ENCODE measurements around the gene RSBN1L. TPM values are rescaled to one million over a fixed set of nuclear protein-coding genes. Genes with fewer than 3 reads are reported as not detected.

RSBN1L gene
- total RNA-seq, 2 donors from 2014 or later, result 20.1 to 25.5 TPM

DNA sequence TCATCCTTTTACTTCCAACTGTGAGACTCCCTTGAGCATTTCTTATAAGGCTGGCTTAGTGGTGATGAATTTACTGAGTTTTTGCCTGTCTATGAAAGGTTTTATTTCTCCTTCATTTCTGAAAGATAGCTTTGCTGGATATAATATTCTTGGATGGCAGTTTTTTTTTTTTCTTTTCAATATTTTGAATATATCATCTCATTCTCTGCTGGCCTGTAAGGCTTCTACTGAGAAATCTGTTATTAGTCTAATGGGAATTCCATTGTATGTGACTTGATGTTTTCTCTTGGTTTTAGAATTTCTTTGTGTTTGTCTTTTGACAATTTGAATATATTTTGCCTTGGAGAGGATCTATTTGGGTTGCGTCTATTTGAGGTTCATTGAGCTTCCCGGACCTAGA lies 124.7 kb downstream of the RSBN1L start:
- TF ChIP-seq, protein P1, sequence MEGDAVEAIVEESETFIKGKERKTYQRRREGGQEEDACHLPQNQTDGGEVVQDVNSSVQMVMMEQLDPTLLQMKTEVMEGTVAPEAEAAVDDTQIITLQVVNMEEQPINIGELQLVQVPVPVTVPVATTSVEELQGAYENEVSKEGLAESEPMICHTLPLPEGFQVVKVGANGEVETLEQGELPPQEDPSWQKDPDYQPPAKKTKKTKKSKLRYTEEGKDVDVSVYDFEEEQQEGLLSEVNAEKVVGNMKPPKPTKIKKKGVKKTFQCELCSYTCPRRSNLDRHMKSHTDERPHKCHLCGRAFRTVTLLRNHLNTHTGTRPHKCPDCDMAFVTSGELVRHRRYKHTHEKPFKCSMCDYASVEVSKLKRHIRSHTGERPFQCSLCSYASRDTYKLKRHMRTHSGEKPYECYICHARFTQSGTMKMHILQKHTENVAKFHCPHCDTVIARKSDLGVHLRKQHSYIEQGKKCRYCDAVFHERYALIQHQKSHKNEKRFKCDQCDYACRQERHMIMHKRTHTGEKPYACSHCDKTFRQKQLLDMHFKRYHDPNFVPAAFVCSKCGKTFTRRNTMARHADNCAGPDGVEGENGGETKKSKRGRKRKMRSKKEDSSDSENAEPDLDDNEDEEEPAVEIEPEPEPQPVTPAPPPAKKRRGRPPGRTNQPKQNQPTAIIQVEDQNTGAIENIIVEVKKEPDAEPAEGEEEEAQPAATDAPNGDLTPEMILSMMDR (IDR thresholded peaks at IDR 0.05), result no peak
- H3K27me3 ChIP-seq, result no peaks in the 10 kb centered on the region
- H3K9me3 ChIP-seq, result no peaks in the 10 kb centered on the region
- intact Hi-C loops (cut with DNase I), result no loop called here
- no peak for DNase-seq
- H3K36me3 ChIP-seq, result no peaks in the 10 kb centered on the region
- H3K4me3 ChIP-seq, result no peak overlapping the region
- H3K27ac ChIP-seq, result no peak overlapping the region
- H3K9ac ChIP-seq (ENCODE audit: low read depth in 2 of 2, low read length in 2 of 2), result no peak overlapping the region
- no peaks in the 10 kb centered on the region for H3K4me1 ChIP-seq

- Histone ChIP-seq H3K27me3 (no peaks in the 10 kb centered on the region), H3K9ac (ENCODE audit: low read depth in 2 of 2, low read length in 2 of 2) (no peak overlapping the region), H3K4me3 (no peak overlapping the region), H3K9me3 (no peaks in the 10 kb centered on the region), H3K36me3 (no peaks in the 10 kb centered on the region), H3K4me1 (no peaks in the 10 kb centered on the region), H3K27ac (no peak overlapping the region)
- DNase-seq, result no peak
- intact Hi-C loops (cut with DNase I), result no loop called here
- TF ChIP-seq, protein P1 (IDR thresholded peaks at IDR 0.05), result no peak
Observed at GRCh38 chr7:77822269-77822668, 126.0 kb downstream of the RSBN1L start.

GRCh38 chr7:77823787-77824186 lies 127.5 kb downstream of the RSBN1L start:
- TF ChIP-seq, protein P1 (IDR thresholded peaks at IDR 0.05), result no peak
- H3K27me3 ChIP-seq, result no peaks in the 10 kb centered on the region
- H3K27ac ChIP-seq, result no peak overlapping the region
- H3K4me3 ChIP-seq, result no peak overlapping the region
- H3K4me1 ChIP-seq, result no peaks in the 10 kb centered on the region
- intact Hi-C loops (cut with DNase I), result no loop called here
- DNase-seq, result no peak
- no peaks in the 10 kb centered on the region for H3K36me3 ChIP-seq
- no peak overlapping the region for H3K9ac ChIP-seq (ENCODE audit: low read depth in 2 of 2, low read length in 2 of 2)
- H3K9me3 ChIP-seq, result no peaks in the 10 kb centered on the region

DNA sequence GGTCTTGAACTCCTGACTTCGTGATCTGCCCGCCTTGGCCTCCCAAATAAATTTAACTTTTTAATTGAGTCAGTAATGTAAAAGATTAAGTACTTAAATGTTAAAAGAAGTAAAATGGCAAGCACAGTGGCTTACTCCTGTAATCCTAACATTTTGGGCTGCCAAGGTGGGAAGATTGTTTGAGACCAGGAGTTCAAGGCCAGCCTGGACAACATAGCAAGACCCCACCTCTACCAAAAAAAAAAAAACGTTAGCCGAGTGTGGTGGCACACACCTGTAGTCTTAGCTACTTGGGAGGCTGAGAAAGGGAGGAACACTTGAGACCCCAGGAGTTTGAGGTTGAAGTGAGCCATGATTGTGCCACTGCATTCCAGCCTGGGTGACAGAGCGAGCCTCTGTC lies 128.4 kb downstream of the RSBN1L start:
- intact Hi-C loops (cut with DNase I), result no loop called here
- Histone ChIP-seq H3K9ac (ENCODE audit: low read depth in 2 of 2, low read length in 2 of 2) (no peak overlapping the region), H3K9me3 (no peaks in the 10 kb centered on the region), H3K27me3 (no peaks in the 10 kb centered on the region), H3K27ac (no peak overlapping the region), H3K36me3 (no peaks in the 10 kb centered on the region), H3K4me1 (no peaks in the 10 kb centered on the region), H3K4me3 (no peak overlapping the region)
- TF ChIP-seq, protein P1 (IDR thresholded peaks at IDR 0.05), result no peak
- DNase-seq, result no peak

GRCh38 chr7:77825131-77825530 lies 128.9 kb downstream of the RSBN1L start:
- H3K27ac ChIP-seq, result no peak overlapping the region
- H3K9ac ChIP-seq (ENCODE audit: low read depth in 2 of 2, low read length in 2 of 2), result no peak overlapping the region
- H3K9me3 ChIP-seq, result no peaks in the 10 kb centered on the region
- no peaks in the 10 kb centered on the region for H3K36me3 ChIP-seq
- DNase-seq, result no peak
- TF ChIP-seq, protein P1 (IDR thresholded peaks at IDR 0.05), result no peak
- intact Hi-C loops (cut with DNase I), result no loop called here
- no peak overlapping the region for H3K4me3 ChIP-seq
- no peaks in the 10 kb centered on the region for H3K4me1 ChIP-seq
- H3K27me3 ChIP-seq, result no peaks in the 10 kb centered on the region

- H3K4me3 ChIP-seq, result no peak overlapping the region
- TF ChIP-seq, protein P1 (IDR thresholded peaks at IDR 0.05), result no peak
- no peaks in the 10 kb centered on the region for H3K4me1 ChIP-seq
- no peak overlapping the region for H3K9ac ChIP-seq (ENCODE audit: low read depth in 2 of 2, low read length in 2 of 2)
- intact Hi-C loops (cut with DNase I), result no loop called here
- H3K27me3 ChIP-seq, result no peaks in the 10 kb centered on the region
- H3K27ac ChIP-seq, result no peak overlapping the region
- no peaks in the 10 kb centered on the region for H3K9me3 ChIP-seq
- DNase-seq, result no peak
- no peaks in the 10 kb centered on the region for H3K36me3 ChIP-seq
Observed at GRCh38 chr7:77826300-77826699, 130.0 kb downstream of the RSBN1L start.
